Cardiac fibroblast (primary cell): ENCODE measurements around the gene REC8.

ENCODE experiments used
- DNase-seq, 2 donors: peaks; one replicate each; pipeline versions ENCODE4 v3.0.0 to v3.0.0-alpha.2; 2010; ENCODE audit warnings: low read depth in 2 of 2
- H3K4me3 ChIP-seq, 2 donors: replicated peaks in 1 of 2; 1 replicate in 1 of 2; 2 replicates in 1 of 2; pipeline ENCODE4 v1.5.1; 2011; ENCODE audit warnings: low read depth in 2 of 2, low read length in 2 of 2, mild to moderate bottlenecking in 2 of 2, moderate library complexity in 1 of 2
- CTCF ChIP-seq: IDR thresholded peaks from one replicate; pipeline ENCODE4 v1.5.1; 2011; ENCODE audit warnings: low read depth, mild to moderate bottlenecking, low read length, inconsistent platforms

REC8 gene

GRCh38 chr14:24204163-24205146 lies 32.6 kb downstream of the REC8 start:
- TF ChIP-seq CTCF: no peak
- H3K4me3 ChIP-seq: no peak overlapping the region

GRCh38 chr14:24206260-24207103 lies 34.6 kb downstream of the REC8 start:
- TF ChIP-seq CTCF: no peak
- no peak for DNase-seq
- H3K4me3 ChIP-seq: no peak overlapping the region

More at GRCh38 chr14:24204163-24205146, 32.6 kb downstream of the REC8 start:
- no peak for DNase-seq

- no peak for TF ChIP-seq CTCF
- no peak overlapping the region for H3K4me3 ChIP-seq
- no peak for DNase-seq
These were observed 35.2 kb downstream of the REC8 start for GRCh38 chr14:24207104-24207551.

- no peak for DNase-seq
- H3K4me3 ChIP-seq: no peak overlapping the region
- TF ChIP-seq CTCF: no peak
These were observed 35.7 kb downstream of the REC8 start for GRCh38 chr14:24207625-24208024.

GRCh38 chr14:24211311-24211710 lies 39.4 kb downstream of the REC8 start:
- no peak for DNase-seq
- TF ChIP-seq CTCF: no peak
- H3K4me3 ChIP-seq: no peak overlapping the region

- DNase-seq: peak; percentile 99
- H3K4me3 ChIP-seq: peak within 1 kb of the TSS; percentile 79 to 81
- TF ChIP-seq CTCF: peak; percentile 22
These were observed 41.3 kb downstream of the REC8 start, which contains the start of gene CHMP4A for GRCh38 chr14:24212924-24213865. TSS of gene CHMP4A (minus strand) at chr14:24213488. CDS start at chr14:24213439, 49 bp downstream.
